HG03103 (cell line): ENCODE measurements around the gene TLR6.
A peak's percentile ranks its signal among the peaks of the same experiment; 100 is the strongest.
"Not testable (repeated sequence)": the region's sequence is repeated elsewhere in the genome, so short reads cannot be mapped to it uniquely, and the experiment has no call there.

Experiments
- ATAC-seq: cut with Tn5 transposase; IDR thresholded peaks from one replicate; pipeline ENCODE4 v1.9.1; 2021; ENCODE audit warnings: low read depth; ENCODE audit not compliant: unreplicated experiment

TLR6 gene

GRCh38 chr4:38823766-38824165 is 32.9 kb downstream of the TLR6 start:
- no peak for ATAC-seq

- ATAC-seq: no peak
Observed at GRCh38 chr4:38822748-38823303, 33.8 kb downstream of the TLR6 start.

- no peak for ATAC-seq
Observed at GRCh38 chr4:38821739-38822138, 34.9 kb downstream of the TLR6 start.

- ATAC-seq: no peak
Observed at GRCh38 chr4:38820329-38821061, 36.1 kb downstream of the TLR6 start.

GRCh38 chr4:38819569-38819968 is 37.0 kb downstream of the TLR6 start:
- no peak for ATAC-seq

GRCh38 chr4:38818441-38818976 is 38.1 kb downstream of the TLR6 start:
- peak; percentile 50 for ATAC-seq

GRCh38 chr4:38815885-38816782 is 40.5 kb downstream of the TLR6 start:
- ATAC-seq: no peak

- no peak for ATAC-seq
Observed at GRCh38 chr4:38814386-38814785, 42.2 kb downstream of the TLR6 start.

GRCh38 chr4:38811297-38811696 is 45.3 kb downstream of the TLR6 start:
- ATAC-seq: no peak

- not testable (repeated sequence) for ATAC-seq
Observed at GRCh38 chr4:38807462-38807861, 49.2 kb downstream of the TLR6 start.

- ATAC-seq: not testable (repeated sequence)
Observed at GRCh38 chr4:38806251-38806650, 50.4 kb downstream of the TLR6 start.

- ATAC-seq: peak; percentile 71
Observed at GRCh38 chr4:38805530-38806145, 51.0 kb downstream of the TLR6 start.

GRCh38 chr4:38804654-38805295 is 51.8 kb downstream of the TLR6 start, which contains the start of gene TLR1:
TLR1 (minus strand) TSS chr4:38804791; CDS start chr4:38798831, 5,960 bp downstream.
- no peak for ATAC-seq

GRCh38 chr4:38803833-38804653 is 52.6 kb downstream of the TLR6 start:
- ATAC-seq: peak; percentile 41

- ATAC-seq: no peak
Observed at GRCh38 chr4:38802561-38803355, 53.9 kb downstream of the TLR6 start.

GRCh38 chr4:38800961-38801450 is 55.6 kb downstream of the TLR6 start:
- no peak for ATAC-seq

- ATAC-seq: no peak
Observed at GRCh38 chr4:38800366-38800765, 56.3 kb downstream of the TLR6 start.

GRCh38 chr4:38795087-38795486 is 61.5 kb downstream of the TLR6 start:
- ATAC-seq: no peak
